DOHH2 (cell line): ENCODE results near the gene CIB4.

Source experiments
- H3F3A ChIP-seq: fragments of 200-600 bp; sonication (generic), shearing (Covaris generic); 2 replicates; pipeline ENCODE4 v1.6.0; 2016; ENCODE audit warnings: antibody characterized with exemption, mild to moderate bottlenecking; ENCODE audit not compliant: control insufficient read depth, insufficient read depth
- H3K27ac ChIP-seq: fragments of 200-600 bp; sonication (generic); 2 replicates; pipeline ENCODE4 v1.5.1; 2014; ENCODE audit warnings: low read depth, mild to moderate bottlenecking, low read length, moderate library complexity
- H3K27me3 ChIP-seq: fragments of 200-600 bp; sonication (generic); 2 replicates; pipeline ENCODE4 v1.6.1; 2014; ENCODE audit warnings: mild to moderate bottlenecking, low read length, mixed read lengths; ENCODE audit not compliant: control insufficient read depth
- H3K36me3 ChIP-seq: fragments of 200-600 bp; sonication (generic); 2 replicates; pipeline ENCODE4 v1.6.1; 2014; ENCODE audit warnings: mild to moderate bottlenecking, low read length, moderate library complexity, mixed read lengths; ENCODE audit not compliant: control insufficient read depth
- H3K4me1 ChIP-seq: fragments of 200-600 bp; sonication (generic); 2 replicates; pipeline ENCODE4 v1.6.1; 2014; ENCODE audit warnings: mild to moderate bottlenecking, low read length, mixed read lengths; ENCODE audit not compliant: control insufficient read depth
- H3K4me2 ChIP-seq: fragments of 200-600 bp; sonication (generic); 2 replicates; pipeline ENCODE4 v1.6.0; 2014; ENCODE audit warnings: mild to moderate bottlenecking, low read length, moderate library complexity
- H3K4me3 ChIP-seq: fragments of 200-600 bp; sonication (generic); 2 replicates; pipeline ENCODE4 v1.5.1; 2014; ENCODE audit warnings: mild to moderate bottlenecking, low read length, mixed read lengths
- H3K79me2 ChIP-seq: fragments of 200-600 bp; sonication (generic); 2 replicates; pipeline ENCODE4 v1.6.1; 2014; ENCODE audit warnings: mild to moderate bottlenecking, low read length, mixed read lengths; ENCODE audit not compliant: control insufficient read depth
- H3K9me2 ChIP-seq: fragments of 200-600 bp; sonication (generic); replicated peaks from 2 replicates; pipeline ENCODE4 v1.6.1; 2014; ENCODE audit warnings: mild to moderate bottlenecking, low read length, mixed read lengths; ENCODE audit not compliant: control insufficient read depth
- H3K9me3 ChIP-seq: fragments of 200-600 bp; sonication (generic); 2 replicates; pipeline ENCODE4 v1.6.1; 2014; ENCODE audit warnings: antibody characterized with exemption, low read length, mixed read lengths; ENCODE audit not compliant: control insufficient read depth, insufficient read depth
- H4K20me1 ChIP-seq: fragments of 200-600 bp; sonication (generic); 2 replicates; pipeline ENCODE4 v1.6.0; 2014; ENCODE audit warnings: low read depth, mild to moderate bottlenecking, antibody characterized with exemption, low read length, moderate library complexity; ENCODE audit not compliant: control insufficient read depth, insufficient read depth
- EZH2phosphoT487 ChIP-seq: fragments of 200-600 bp; sonication (generic); IDR thresholded peaks from 2 replicates; pipeline ENCODE4 v1.6.1; 2017; ENCODE audit warnings: borderline replicate concordance, mild to moderate bottlenecking, antibody characterized with exemption, low read length, moderate library complexity, mixed read lengths
- TF ChIP-seq, protein P1 (sequence below): fragments of 200-600 bp; sonication (generic); IDR thresholded peaks from one replicate; pipeline ENCODE4 v1.5.1; 2014; ENCODE audit warnings: antibody characterized with exemption, mild to moderate bottlenecking, low read depth, low read length; ENCODE audit not compliant: poor library complexity, severe bottlenecking

CIB4 gene

GRCh38 chr2:26651799-26652198, 10.6 kb upstream of the CIB4 start:
- H3K4me2 ChIP-seq, result no peak overlapping the region
- TF ChIP-seq EZH2phosphoT487, result no peak
- TF ChIP-seq, protein P1, sequence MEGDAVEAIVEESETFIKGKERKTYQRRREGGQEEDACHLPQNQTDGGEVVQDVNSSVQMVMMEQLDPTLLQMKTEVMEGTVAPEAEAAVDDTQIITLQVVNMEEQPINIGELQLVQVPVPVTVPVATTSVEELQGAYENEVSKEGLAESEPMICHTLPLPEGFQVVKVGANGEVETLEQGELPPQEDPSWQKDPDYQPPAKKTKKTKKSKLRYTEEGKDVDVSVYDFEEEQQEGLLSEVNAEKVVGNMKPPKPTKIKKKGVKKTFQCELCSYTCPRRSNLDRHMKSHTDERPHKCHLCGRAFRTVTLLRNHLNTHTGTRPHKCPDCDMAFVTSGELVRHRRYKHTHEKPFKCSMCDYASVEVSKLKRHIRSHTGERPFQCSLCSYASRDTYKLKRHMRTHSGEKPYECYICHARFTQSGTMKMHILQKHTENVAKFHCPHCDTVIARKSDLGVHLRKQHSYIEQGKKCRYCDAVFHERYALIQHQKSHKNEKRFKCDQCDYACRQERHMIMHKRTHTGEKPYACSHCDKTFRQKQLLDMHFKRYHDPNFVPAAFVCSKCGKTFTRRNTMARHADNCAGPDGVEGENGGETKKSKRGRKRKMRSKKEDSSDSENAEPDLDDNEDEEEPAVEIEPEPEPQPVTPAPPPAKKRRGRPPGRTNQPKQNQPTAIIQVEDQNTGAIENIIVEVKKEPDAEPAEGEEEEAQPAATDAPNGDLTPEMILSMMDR, result no peak
- no peaks in the 10 kb centered on the region for H3K4me1 ChIP-seq
- no peaks in the 10 kb centered on the region for H3K9me2 ChIP-seq
- H3K4me3 ChIP-seq, result no peak overlapping the region
- H3K79me2 ChIP-seq, result no peaks in the 10 kb centered on the region
- H3F3A ChIP-seq, result no peaks in the 10 kb centered on the region
- peaks cover 6% of the 10 kb centered on the region for H3K27me3 ChIP-seq
- H3K9me3 ChIP-seq, result no peaks in the 10 kb centered on the region
- no peaks in the 10 kb centered on the region for H3K36me3 ChIP-seq
- H3K27ac ChIP-seq, result no peak overlapping the region
- no peaks in the 10 kb centered on the region for H4K20me1 ChIP-seq

DNA sequence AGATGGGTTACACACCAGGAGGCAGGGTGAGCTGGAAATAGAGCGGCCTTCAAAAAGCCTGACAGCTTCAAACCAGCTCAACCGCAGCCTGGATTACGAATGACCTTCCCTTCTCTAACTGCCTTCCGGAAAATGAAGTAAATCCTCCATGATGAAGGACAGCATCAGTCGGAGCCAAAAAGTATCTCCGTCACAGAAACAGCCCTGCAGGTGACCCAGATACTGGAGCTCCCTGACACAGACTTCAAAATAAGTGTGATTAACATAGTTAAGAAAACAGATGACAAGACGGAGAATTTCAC, 10.3 kb upstream of the CIB4 start:
- H3K27me3 ChIP-seq, result peaks cover 7% of the 10 kb centered on the region
- no peaks in the 10 kb centered on the region for H3F3A ChIP-seq
- H3K9me3 ChIP-seq, result no peaks in the 10 kb centered on the region
- H4K20me1 ChIP-seq, result no peaks in the 10 kb centered on the region
- H3K79me2 ChIP-seq, result no peaks in the 10 kb centered on the region
- H3K4me1 ChIP-seq, result no peaks in the 10 kb centered on the region
- H3K4me2 ChIP-seq, result no peak overlapping the region
- no peak overlapping the region for H3K4me3 ChIP-seq
- no peak overlapping the region for H3K27ac ChIP-seq
- no peaks in the 10 kb centered on the region for H3K36me3 ChIP-seq
- H3K9me2 ChIP-seq, result no peaks in the 10 kb centered on the region
- no peak for TF ChIP-seq EZH2phosphoT487
- TF ChIP-seq, protein P1, result no peak

GRCh38 chr2:26650713-26651469, 9.7 kb upstream of the CIB4 start:
- peaks cover 9% of the 10 kb centered on the region for H3K27me3 ChIP-seq
- no peaks in the 10 kb centered on the region for H3F3A ChIP-seq
- H3K4me2 ChIP-seq, result no peak overlapping the region
- TF ChIP-seq EZH2phosphoT487, result no peak
- TF ChIP-seq, protein P1, result no peak
- H3K36me3 ChIP-seq, result no peaks in the 10 kb centered on the region
- no peaks in the 10 kb centered on the region for H3K9me3 ChIP-seq
- H3K27ac ChIP-seq, result no peak overlapping the region
- no peaks in the 10 kb centered on the region for H3K4me1 ChIP-seq
- no peaks in the 10 kb centered on the region for H3K9me2 ChIP-seq
- no peaks in the 10 kb centered on the region for H3K79me2 ChIP-seq
- no peak overlapping the region for H3K4me3 ChIP-seq
- no peaks in the 10 kb centered on the region for H4K20me1 ChIP-seq
